Loucy (cell line): ENCODE data around the gene PHKB.
"Not testable (repeated sequence)": the region's sequence is repeated elsewhere in the genome, so short reads cannot be mapped to it uniquely, and the experiment has no call there.

ENCODE experiments used
- EZH2phosphoT487 ChIP-seq: fragments of 200-600 bp; IDR thresholded peaks from 2 replicates; pipeline ENCODE4 v1.6.1; 2018; ENCODE audit warnings: antibody characterized with exemption, mild to moderate bottlenecking, moderate library complexity, borderline replicate concordance
- TF ChIP-seq, protein P1 (sequence below): fragments of 200-600 bp; sonication (generic); conservative IDR thresholded peaks from 2 replicates; pipeline ENCODE4 v1.5.1; 2014; ENCODE audit warnings: mild to moderate bottlenecking, antibody characterized with exemption, low read length

- TF ChIP-seq, protein P1, sequence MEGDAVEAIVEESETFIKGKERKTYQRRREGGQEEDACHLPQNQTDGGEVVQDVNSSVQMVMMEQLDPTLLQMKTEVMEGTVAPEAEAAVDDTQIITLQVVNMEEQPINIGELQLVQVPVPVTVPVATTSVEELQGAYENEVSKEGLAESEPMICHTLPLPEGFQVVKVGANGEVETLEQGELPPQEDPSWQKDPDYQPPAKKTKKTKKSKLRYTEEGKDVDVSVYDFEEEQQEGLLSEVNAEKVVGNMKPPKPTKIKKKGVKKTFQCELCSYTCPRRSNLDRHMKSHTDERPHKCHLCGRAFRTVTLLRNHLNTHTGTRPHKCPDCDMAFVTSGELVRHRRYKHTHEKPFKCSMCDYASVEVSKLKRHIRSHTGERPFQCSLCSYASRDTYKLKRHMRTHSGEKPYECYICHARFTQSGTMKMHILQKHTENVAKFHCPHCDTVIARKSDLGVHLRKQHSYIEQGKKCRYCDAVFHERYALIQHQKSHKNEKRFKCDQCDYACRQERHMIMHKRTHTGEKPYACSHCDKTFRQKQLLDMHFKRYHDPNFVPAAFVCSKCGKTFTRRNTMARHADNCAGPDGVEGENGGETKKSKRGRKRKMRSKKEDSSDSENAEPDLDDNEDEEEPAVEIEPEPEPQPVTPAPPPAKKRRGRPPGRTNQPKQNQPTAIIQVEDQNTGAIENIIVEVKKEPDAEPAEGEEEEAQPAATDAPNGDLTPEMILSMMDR = not testable (repeated sequence)
- not testable (repeated sequence) for TF ChIP-seq EZH2phosphoT487
Measured at GRCh38 chr16:47681571-47681970, 220.4 kb downstream of the PHKB start.
